HL-60/S4 treated with phorbol 12-myristate 13-acetate at 8.2 ng/mL for 4 days and 3 days (cell line): ENCODE results near the gene ARMC8.

ENCODE experiments used
- in situ Hi-C: fragments of 300-500 bp; cut with MboI; formaldehyde crosslinking; loops from 2 replicates; pipeline ENCODE4 v1.15.0; 2022; ENCODE audit warnings: low sequenced_read_pairs

The ARMC8 gene

DNA sequence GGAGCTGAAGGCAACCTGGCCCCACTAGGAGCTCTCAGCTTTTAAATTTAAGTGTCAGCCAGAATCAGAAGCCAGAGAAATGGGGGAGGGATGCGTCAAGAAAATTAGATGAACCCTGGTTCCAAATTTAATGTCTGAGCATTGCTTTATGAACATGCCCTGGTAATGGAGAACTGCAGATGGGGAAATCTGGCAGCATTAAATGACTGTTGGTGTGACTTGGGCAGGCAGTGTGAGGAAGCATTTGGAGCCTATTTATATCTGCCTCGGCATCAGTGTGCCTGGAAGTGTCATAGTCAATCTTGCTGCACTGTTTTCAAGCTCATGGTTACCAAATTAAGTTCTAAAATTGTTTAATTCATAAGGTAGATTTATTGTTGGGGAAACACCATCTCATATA lies 113.5 kb downstream of the ARMC8 start:
- in situ Hi-C loops: no loop called here

DNA sequence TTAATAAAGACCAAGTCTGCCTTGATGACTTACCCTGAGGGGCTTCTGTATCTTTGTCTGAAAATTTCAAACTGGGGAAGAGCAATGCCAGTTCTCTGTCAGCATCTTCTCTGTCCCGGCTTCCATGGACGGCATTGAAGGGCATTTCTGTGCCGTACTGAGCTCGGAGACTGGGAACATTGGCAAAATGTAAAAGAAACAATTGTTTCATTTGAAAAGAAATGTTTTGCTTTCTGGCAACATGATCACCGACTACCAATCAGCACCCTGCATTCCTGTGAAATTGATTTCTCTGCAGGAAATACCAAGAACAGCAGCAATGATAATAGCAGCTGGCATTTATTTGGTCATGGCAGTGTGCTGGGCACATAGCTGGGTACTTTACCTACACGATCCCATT lies 116.4 kb downstream of the ARMC8 start:
- in situ Hi-C loops: no loop called here

DNA sequence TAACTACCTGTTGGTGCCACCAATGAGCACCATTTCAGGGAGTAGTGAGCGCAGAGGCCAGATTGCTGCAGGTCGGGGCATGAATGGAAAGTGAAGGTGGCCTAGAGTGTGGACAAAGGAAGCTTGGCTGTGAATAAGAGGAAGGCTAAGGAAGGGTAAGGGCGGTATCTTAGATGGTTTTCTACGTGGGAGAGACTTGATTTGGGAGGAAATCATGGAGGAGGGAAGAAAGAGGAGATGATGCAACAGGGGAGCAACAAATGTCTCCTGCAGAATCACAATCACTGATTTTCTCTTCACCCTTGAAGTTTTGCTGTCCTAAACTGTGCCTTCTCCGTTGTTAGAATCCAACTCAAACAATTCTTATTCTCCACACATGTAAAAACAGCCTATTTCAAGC lies 120.8 kb downstream of the ARMC8 start:
- in situ Hi-C loops: no loop called here

DNA sequence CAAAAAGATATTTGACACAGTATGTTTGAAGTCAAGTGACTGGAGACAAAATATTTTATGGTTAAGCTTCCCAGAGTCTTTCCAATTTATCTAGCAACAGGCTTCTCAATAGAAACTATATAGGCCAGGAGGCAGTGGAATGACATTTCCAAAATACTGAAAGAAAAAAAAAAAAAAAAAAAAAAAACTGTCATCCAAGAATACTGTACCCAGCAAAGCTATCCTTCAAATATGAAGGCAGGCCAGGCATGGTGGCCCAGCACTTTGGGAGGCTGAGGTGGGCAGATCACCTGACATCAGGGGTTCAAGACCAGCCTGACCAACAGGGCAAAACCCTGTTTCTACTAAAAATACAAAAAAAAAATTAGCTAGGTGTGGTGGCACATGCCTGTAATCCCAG lies 121.7 kb downstream of the ARMC8 start:
- in situ Hi-C loops: no loop called here

DNA sequence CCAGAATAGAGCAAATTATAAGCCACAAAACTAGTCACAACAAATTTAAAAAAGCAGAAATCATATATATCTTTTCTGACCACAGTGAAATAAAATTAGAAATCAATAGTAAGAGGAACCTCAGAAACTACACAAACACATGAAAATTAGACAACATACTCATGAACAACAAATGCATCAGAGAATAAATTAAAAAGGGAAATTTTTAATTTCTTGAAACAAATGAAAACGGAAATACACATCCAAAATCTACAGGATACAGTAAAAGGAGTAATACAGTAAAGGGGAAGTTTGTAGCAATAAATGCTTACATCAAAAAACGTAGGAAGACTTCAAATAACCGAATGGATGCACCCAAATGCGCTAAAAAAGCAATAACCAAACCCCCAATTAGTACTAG lies 123.4 kb downstream of the ARMC8 start:
- in situ Hi-C loops: no loop called here

DNA sequence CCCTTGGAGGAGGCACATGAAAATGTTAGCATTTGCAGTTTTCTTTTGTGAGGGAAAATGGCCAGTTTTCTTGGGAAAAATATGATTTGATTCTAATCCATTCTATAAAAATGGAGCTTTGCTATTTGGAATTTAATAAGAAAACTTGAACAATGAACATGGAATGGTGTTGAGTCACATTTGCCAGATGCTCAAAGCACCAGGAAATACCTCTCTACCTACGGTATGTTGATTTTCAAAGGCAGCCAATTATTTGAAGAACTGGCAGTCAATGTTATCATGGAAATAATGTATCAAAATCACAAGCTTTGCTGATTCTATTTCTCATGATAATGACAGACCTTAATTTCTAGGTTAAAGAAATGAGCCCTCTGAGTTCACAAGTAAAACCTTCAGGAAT lies 127.7 kb downstream of the ARMC8 start:
- in situ Hi-C loops: no loop called here

DNA sequence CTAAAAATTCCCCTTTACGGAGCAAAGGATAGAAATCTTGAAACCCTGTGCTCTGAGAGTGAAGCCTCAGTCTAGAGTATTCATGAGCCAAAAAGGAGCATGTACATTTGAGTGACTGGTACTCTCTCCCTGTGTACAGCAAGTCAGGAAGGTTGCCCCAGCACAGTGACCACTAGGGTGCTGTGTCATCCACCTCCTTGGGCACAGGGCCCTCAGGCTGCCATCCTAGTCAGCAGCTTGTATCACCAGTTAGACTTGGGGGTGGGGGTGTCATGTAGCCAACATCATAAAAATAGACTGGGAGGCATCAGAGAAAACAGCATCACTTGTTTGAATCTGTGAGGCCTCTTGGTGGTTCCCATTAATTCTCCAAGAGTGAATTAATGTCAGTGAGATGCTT lies 130.6 kb downstream of the ARMC8 start:
- in situ Hi-C loops: no loop called here

DNA sequence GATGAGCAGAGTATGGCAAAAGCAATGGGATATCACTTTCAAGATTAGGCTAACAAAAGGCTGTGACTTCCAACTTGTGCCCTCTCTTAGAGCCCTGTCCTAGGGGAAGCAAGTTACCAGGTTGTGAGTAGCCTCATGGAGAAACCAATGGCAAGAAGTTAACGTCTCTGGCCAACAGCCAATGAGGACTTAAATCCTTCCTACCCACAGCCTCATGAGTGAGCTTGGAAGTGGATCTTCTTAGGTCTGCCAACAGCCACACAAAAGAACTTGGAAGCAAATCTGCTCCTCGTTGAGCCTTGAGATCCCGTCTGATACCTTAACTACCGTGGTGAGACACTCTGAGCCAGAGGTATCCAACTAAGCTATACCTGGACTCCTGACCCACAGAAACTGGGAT lies 136.9 kb downstream of the ARMC8 start:
- in situ Hi-C loops: no loop called here

DNA sequence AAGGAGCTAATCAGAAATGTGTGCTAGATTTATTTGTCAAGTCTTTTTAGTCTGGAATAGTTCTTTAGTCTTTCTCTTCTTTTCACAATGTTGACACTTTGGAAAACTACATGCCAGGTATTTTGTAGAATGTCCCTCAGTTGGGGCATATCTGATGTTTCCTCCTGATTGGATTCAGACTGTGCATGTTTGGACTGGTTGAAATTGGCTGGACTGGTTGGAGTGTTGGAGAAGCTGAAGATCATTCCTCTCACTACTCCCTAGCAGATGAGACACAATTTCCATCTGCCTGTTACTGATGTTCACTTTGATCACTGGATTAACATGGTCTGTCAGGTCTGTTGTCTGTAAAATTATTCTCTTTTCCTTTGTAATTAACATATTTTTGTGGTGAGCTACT lies 138.9 kb downstream of the ARMC8 start:
- in situ Hi-C loops: no loop called here

DNA sequence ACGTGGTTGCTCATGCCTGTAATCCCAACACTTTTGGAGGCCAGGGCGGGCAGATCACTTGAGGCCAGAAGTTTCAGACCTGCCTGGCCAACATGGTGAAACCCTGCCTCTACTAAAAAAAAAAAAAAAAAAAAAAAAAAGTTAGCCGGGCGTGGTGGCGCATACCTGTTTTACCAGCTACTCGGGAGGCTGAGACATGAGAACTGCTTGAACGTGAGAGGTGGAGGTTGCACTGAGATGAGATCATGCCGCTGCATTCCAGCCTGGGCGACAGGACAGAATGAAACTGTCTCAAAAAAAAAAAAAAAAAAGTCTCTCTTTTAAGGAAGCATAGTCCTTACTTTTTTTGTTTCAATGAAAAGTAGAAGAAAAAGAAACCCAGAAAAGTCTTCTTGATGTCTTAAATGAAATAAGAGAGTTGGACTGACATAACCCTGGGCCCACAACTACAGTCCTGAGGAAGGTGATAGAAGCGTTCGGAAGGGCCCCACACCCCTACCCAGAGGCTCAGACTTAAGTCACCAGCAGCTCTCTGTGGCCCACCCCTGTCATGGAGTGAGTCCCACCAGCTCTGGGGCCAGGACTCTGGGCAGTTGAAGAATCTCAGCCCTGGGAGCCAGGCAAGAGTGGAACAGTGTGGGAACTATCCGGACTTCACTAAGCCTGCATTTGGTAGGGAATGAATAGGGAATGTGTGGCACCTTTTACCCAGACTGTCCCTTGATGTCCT lies 139.9 kb downstream of the ARMC8 start:
- in situ Hi-C loops: no loop called here

DNA sequence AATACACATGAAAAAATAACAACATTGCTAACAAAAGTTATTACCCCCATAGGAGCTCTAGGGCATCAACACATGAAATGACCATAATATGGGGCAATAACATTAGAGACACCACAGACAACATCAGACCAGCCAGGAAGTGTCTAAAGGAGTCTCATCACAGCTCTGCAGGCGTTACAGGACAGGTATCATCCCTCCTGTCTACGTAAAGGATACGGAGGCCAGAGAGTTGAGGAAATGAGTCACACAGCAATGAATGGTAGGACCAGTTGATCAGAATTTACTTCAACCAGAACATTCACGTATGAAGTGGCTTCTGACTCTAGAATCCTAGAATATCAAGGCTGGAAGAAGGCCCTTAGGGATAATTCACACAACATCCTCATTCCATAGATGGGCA lies 140.7 kb downstream of the ARMC8 start:
- in situ Hi-C loops: no loop called here

DNA sequence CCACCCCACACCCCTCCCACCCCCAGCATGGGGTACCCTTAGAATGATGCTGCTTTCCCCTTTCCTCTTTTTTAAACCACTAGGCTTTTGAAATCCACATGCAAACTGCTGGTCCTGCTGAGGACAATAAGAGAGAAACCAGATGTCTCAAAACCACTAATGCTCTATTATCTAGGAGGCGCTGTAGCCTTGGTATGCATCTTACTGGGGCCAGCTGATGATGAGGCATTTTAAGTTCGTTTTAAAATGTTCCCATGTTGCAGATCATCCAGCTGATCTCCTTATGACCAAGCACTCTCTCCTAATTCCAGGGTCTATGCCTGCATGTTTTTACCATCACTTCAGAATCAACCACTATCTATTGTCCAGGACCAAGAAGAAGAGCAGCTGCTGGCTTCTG lies 141.2 kb downstream of the ARMC8 start:
- in situ Hi-C loops: no loop called here

DNA sequence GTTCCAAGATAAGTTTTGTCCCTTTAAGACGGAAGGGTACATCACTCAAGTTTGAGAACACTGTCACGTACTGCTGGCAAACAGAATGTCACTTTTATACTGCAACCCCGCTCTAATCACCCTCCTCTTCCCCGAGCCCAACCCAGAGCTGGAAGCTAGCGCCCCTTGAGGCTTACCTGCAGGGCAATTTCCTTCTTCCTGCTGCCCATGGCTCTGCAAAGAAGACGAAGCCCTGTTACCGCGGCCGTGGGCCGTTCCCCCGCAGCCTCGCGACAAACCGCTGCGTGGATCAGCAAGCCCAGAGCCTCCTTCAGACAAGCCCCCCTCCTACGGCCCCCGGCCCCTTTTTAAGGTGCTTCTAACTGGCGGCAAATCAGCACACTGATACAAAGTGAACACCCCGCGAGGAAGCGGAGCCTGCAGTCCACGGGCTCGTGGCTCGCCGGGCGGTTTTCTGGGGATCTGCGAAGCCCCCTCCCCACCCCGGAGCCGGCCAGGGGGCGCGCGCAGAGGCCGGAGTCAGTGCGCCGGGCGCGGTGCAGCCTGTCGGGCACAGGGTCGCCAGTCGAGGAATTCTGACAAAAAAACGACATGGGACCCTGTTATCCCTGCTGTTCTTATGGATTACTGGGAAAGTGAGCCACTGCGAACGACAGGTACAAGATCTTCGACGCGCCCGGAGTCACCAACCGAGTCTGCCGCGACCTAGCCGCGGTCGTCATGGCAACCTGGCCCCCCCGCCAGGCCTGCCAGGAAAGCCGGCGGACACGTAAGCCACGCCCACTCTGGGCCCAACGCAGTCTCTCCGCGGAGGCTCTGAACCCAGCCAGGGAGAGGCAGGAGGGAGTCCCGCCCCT lies 142.3 kb downstream of the ARMC8 start, which contains the start of gene NME9:
Gene NME9 (minus strand): TSS at position 725 of the 857 bp plus-strand sequence. CDS start 516 bp downstream, at position 209.
- in situ Hi-C loops: no loop called here

DNA sequence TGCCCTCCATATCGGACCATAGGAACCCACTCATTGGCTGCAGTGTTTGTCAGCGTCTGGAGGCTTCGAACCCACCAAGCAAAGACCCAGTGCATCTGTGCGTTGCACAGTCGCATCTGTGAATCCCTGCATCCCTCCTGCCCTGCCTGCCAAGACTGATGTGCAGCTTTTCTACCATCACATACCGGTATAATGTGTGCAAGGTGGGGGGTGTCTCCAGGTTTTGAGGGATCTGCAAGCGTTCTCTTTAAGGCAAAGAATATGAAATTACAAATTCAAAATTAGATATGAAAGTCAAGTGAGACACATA lies 142.8 kb downstream of the ARMC8 start:
- in situ Hi-C loops: no loop called here

DNA sequence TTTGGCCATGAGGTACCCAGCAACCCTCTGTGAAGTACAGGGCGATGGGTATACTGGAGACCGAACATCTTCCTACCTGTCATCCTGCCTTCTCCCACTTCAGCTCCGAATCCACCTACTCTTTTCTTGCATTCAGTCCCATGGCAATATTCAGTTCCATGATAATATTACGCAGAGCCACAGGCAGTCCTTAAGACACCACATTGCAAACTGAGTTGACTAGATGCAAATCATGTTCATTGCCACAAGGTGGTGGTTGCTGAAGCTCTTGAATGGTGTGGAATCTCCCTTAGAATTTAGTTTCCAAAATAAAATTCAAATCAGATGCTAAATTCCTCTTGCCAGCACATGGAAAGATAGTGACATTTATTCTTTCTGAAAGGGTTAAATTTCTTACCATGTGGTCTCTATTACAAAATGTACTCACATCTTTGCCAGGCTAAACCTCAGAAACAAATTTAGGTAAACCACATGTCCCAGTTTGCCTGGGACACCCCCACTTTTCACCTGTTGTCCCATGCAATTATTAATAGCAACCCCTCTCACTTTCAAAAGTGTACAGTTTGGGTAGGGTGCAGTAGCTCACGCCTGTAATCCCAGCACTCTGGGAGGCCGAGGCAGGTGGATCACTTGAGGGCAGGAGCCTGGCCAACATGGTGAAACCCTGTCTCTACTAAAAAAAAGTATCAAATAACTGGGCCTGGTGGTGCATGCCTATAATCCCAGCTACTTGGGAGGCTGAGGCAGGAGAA lies 144.2 kb downstream of the ARMC8 start:
- in situ Hi-C loops: no loop called here

DNA sequence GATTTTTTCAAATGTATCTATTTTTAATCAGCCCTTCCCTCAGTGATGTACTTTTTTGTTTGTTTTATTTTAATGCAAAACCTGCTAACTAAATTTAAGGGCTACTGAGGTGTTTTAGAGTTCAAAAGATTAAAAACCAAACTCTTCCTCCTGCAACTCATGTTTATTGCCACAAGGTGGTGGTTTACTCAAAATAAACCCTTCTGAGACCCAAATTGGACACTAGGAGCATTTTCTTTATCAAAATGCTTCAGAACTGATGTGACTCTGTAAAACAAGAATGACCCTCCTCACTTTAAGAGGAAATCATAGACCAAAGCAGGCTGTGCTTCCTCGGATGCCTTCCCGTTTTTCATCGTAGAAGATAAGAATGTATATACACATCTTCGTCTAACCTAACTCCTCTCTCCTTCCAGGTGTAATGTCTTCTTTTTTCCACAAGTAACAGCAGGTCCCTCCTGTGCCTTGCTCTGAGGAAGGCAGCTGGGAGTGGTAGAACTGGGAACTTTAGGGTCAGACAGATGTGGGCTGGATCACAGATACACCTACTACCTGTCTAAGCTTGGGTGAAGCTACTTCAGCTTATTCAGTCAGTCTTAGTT lies 145.5 kb downstream of the ARMC8 start:
- in situ Hi-C loops: no loop called here

DNA sequence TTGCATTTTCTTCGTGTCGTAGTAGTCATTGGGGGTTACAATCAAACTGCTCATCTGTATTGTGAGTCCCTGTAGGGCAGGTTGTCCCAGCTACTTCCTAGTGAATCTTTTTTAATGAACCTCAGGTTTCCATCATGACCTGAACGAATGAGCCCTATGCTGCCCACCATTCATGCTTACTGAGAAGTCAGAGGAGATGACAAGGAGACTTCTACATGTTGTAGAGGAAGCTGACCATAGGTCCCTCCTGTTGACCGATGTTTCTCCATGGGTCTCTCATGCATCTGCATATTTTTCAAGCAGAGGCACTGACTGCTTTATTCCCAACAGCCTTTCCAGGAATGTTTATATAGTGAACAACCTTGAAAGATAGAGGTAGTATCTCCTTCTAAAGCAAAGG lies 147.5 kb downstream of the ARMC8 start:
- in situ Hi-C loops: no loop called here

DNA sequence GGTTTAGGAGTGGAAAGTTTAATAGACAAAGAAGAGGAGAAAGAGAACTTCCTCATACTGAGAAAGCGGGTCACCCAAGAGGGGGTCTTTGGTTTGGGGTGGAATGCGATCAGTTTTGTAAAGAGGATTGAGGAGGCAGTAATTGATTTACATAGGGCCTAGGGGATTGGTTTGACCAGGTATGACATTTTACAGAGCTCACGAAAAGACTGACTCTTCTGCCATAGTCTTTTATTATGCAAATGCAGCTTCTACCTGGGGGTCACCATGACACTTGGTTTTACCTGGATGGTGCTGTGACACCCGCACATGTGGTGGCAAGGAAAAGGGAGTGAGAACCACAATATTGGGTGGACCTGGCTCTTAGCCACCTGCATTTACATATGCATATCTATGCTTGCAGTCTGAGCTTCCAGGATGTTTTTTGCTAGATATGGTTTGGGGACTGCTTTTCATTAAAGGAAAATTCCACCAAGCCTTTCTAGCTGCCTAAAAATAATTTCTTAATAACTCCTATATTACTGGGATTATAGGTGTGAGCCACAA lies 149.4 kb downstream of the ARMC8 start:
- in situ Hi-C loops: no loop called here

DNA sequence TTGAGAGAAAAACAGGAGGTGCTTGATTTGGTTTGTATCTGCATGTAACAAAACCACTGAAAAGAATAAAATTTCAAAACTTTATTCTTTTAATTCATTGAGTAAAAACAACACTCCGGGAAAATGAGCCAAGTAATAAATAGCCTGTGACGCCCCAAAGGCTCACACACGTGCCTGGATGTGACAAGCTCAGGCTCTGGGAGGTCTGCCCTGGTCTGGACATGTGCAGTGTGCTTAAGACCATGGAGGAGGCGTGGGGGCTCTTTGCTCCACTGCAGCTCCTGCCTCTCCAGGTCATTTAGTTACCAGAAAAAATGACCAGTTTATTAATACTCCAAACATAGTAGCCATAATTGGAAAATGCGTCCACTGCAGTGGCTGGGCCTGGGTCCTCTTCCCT lies 151.1 kb downstream of the ARMC8 start:
- in situ Hi-C loops: no loop called here

DNA sequence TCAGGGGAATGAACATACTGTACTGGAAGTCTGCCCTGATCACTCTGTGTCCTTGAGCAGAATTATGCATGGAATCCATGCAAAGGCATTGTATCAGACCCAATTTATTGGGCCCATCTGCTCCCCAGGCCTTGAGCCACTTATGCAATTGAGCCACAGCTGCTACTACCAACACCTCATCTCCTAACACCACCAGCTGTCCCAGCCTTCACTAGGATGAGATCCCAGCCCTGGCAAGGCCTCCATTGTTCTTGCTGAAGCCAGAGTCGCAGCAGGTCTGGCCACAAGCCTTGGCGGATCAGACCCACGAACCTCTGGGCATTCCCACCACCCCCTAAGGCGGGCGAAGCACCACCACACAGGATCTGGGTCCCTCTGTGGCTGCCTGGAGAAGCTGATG lies 151.7 kb downstream of the ARMC8 start:
- in situ Hi-C loops: no loop called here

DNA sequence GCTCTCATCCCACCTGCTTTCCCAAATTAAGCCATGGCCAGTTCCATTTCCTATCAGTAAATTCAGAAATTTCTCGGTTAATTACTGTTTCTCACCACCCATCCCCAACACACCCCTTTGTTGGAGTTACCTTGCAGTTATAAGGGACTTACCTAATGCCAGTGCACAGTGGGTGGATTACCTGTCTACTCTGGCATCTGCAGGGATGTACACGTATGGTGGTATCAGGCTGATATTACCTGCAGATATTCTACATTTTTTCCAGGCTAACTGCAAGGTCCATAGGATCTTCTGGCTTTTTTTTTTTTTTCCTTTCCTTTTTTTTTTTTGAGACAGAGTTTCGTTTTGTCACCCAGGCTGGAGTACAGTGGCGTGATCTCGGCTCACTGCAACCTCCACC lies 153.4 kb downstream of the ARMC8 start:
- in situ Hi-C loops: no loop called here
